Activated CD4-positive, CD25-positive, alpha-beta regulatory T cell treated with anti-CD3 and anti-CD28 coated beads, Interleukin-2, amount 50 U/mL, for 16 hours (primary cell): Measurements from ENCODE around the gene SHISA3.
"Not testable (repeated sequence)": the region's sequence is repeated elsewhere in the genome, so short reads cannot be mapped to it uniquely, and the experiment has no call there.

Source experiments
- DNase-seq: peaks from one replicate; pipeline ENCODE4 v3.0.0-alpha.2; 2020; ENCODE audit warnings: low read depth, low spot score

SHISA3 gene

DNA sequence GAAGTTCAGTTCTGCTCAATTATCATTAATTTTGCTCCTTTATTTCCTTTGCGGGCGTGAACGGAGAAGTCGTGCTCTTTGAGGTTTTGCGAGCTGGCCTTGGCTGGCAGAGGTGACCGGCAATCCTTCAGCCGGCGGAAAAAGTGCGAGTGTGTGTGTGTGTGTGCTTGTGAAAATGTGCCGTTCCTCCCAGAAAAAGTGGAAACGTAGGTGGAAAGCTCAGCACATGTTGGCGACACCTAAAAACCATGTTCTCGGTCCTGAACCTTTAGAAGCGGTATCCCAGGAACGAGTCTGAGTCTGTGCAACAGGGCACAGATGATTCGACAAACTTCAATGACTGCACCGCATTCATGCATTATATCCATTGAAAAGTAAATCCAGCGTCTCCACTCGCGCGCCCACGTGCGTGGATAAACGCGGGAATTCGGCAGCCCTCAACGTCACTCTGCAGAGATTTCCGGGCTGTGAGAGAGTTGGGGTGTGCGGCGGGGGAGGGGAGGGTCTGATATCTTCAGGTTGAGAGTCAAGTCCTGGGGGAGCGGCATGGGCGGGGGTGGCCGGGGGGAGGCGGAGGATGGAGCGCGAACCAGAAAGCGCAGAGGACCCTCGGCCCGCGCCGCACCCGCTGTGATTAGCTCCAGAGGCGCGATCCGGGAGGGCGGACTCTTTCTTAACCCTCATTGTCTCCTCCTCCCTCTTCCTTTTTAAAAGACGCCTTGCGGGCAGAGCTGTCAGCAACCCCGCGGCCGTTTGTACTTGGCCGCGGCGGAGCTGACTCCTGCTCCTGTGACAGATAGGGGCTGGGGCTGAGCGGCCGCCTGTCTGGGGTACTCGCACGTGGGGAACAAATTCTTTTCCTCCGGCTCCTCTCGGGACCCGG, at the start of gene SHISA3:
TSS of gene SHISA3 (plus strand) at position 737 of the 883 bp plus-strand sequence. CDS start 569 bp downstream, outside the sequence.
- DNase-seq, result no peak

DNA sequence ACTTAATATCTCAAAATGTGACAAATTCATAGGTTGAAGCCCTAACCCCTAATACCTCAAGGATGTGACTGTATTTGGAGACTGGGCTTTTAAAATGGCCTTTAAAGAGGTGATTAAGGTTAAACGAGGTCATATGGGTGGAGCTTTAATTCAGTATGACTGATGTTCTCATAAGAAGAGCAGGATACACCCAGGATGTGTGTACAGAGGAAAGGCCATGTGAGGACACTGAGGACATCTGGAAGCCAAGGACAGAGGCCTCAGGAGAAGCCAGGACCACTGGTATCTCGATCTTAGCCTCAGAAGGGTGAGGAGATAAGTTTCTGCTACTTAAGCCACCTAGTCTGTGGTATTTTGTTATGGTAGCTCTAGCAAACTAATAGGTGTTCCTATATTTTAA, 49.0 kb upstream of the SHISA3 start:
- no peak for DNase-seq

DNA sequence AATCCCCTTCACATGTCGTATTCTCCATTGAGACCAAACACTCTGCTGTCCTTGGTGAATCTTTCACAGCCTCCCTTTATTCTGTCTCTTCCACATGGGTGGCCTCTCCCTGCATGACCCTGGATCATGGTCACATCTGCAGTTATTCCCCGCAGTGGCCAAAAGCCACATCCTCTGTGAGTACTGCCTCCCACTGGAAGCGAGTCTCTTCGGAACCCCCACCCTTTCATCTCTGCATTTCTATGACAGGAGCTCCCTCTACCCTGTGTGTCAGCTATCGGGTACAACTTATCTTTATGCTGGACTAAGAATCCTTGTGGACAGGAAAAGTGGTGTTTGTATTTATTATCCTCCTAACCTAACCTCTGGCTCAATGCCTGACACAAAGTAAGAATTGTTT, 48.6 kb upstream of the SHISA3 start:
- DNase-seq, result no peak

DNA sequence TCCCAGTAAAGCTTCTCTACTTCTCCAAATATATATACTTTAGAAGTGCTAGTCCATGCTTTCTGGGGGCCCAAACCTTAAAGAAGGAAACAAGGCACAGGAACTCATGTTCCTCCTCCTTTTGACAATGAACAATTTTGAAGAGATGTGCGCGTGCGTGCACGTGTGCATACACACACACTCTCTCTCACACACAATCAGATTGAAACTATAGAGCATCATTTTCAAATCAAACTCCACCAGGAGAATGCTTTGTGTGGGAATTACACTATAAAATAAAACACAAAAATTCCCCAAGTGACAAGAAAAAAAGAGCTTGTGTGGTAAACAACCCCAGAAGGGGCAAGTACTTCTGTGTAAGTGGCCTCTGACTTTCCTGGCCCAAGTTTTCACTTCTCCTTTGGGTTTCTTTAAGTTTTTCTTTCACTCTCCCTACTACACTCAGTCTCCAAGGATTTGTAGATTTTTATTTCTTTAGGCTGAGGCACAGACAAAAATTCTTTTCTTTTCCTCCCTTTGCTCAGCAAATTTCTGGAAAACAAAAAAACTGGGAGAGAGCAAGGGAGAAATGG, 46.6 kb upstream of the SHISA3 start:
- no peak for DNase-seq

DNA sequence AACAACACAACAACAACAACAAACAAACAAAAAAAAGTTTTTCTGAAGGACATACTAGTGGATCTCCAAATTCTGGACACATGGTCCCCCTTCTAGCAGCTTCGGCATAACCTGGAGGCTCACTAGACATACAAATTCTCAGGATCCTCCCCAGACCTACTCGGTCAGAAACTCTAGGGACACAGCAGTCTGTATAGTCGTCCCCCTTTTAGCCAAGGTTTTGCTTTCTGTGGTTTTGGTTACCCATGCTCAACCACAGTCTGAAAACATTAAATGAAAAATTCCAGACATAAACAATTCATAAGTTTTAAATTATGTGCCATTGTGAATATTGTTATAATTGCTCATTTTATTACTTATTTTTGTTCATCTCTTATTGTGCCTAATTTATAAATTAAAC, 45.2 kb upstream of the SHISA3 start:
- DNase-seq, result no peak

DNA sequence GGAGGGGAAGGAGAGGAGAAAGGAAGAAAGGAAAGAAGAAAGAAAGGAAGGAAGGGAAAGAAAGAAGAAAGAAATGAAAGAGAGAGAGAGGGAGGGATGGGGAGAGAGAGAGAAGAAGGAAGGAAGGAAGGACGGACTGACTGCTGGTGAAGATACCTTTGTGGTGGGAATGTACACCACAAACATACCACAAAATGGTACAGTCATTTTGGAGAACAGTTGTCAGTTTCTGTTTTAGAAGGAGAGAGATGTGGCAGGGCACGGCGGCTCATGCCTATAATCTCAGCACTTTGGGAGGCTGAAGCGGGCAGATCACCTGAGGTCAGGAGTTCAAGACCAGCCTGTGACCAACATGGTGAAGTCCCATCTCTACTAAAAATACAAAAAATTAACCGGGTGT, 40.0 kb upstream of the SHISA3 start:
- DNase-seq, result no peak

DNA sequence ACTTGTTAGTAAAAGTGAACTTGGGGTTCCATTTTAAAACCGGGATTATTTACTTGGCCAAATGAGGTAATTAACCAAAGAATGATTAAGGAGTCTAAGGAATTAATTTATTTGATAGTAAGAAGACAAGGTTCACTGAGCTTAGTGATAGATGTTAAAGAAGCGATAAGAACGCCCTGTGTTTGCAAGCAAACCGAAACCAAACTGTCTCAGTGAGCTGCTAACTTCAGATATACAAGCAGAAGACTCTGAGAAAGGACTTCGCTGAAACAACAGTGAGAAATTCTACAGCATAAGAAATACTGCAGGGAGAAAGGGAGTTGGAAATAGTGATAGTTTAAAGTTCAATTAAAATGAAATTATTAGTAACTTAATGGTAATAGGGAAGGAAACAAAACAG, 37.6 kb upstream of the SHISA3 start:
- DNase-seq, result no peak

DNA sequence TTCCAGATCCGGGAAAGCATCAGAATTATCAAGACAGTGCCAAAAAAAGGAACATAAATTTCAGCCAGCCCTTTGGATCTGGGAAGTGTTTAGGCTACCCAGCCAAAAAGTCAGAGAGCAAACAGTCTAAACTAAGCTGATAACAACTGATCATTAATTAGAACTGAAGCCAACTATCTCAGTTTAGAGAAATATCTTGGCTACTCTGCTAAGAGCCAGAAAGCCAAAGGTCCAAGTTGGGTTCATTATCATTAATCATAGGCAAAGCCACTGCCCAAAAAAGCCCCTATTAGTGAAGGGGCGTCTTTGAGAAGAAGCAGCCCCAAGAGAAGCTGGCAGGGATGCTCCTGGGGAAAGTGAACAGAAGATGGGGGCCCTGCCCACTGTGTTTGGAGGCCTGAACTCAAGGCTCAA, 37.0 kb upstream of the SHISA3 start:
- DNase-seq, result no peak

DNA sequence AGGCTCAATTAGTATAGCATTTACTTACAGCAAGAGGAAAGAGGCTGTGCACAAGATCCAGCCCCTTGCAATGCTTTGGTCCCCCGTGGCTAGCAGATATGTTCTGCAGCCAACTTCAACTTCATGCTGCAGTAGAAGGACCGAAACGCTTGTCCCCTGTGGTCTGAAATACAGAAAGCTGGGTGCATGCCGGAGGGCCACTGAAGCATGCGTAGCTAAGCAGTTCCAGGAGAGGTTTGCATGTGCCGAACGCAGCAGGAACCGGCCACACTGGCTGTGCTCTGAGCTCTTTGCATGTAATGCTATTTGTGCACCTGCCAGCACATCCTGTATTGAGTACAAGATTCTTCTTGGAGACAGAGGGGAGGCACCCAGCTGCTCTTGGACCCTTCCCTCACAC, 35.8 kb upstream of the SHISA3 start:
- DNase-seq, result no peak

DNA sequence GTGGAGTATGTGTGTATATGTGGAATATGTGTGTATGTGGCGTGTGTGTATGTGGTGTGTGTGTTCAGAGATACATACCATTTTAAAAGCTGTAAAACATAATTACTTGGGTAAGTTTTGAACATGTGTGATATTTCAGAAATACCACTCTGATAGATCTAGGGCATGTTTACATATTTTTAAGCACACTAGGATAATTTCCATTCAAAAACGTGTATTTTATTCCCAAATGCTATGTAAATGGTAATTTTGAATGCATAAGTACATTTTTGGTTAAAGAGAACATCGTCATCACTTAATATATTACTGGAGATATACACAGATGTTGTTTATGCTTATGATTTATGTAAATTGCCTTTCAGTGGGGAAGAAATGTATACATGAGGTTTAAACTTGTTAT, 34.7 kb upstream of the SHISA3 start:
- DNase-seq, result no peak

DNA sequence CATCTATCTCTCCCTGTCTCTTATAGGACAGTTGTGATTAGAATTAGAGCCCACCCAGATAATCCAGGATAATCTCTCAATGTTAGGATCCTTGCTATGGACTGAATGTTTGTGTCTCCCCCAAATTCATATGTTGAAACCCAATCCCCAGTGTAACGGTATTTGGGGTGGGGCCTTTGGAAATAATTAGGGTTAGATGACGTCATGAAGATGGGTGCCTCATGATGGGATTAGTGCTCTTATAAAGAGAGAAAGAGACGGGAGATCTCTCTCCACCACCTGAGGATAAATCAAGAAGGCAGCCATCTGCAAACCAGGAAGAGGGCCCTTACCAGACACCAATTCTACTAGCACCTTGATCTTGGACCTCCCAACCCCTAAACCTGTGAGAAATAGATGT, 33.7 kb upstream of the SHISA3 start:
- DNase-seq, result no peak

DNA sequence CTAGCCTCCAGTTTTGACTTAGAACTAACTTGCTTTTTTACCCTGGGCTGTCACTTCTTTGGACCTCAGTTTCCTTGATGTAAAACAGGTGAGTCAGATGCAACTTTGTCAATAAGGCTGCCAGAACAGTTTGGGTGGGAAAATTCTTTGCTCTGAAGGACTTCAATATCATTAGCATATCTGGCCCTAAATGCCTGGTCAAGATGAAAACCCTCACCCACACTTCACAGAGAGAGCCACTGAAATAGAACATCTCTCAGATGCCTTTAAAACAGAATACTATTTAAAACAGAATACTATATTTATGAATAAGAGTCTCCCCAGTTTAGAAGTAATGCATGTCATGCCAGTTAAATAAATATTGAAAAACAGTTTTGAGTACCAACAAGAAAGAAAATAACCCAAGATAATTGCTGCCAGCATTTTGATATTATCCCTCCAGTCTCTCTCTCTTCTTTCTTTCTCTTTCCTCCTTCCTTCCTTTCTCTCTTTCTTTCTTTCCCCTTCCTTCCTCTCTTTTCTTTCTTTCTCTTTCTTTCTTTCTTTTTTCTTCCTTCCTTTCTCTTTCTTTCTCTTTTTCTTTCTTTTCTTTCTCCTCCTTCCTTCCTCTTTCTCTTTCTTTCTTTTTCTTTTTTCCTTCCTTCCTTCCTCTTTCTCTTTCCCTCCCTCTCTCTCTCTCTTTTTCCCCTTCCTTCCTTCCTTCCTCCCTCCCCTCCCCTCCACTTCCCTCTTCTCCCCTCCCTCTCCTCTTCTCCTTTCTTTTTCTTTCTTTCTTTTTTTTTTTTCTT, 32.8 kb upstream of the SHISA3 start:
- DNase-seq, result no peak

DNA sequence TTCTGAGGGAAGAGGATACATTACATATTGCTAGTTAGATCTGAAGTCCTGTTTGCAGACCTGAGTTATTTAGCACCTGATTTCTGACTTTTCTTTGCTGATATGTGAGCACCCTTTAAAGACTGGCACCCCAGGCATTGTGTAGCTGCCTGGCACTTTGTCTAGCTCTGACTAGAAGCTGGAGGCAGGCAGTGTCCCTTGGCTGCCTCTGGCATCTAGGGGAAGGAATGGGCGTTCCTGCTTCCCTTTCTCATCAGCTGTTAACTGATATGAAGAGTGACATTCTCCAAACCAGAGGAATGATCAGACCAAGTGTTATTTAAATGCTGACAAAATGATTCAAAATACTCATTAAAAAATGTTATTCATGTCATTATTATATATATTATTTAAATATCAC, 30.3 kb upstream of the SHISA3 start:
- DNase-seq, result no peak

DNA sequence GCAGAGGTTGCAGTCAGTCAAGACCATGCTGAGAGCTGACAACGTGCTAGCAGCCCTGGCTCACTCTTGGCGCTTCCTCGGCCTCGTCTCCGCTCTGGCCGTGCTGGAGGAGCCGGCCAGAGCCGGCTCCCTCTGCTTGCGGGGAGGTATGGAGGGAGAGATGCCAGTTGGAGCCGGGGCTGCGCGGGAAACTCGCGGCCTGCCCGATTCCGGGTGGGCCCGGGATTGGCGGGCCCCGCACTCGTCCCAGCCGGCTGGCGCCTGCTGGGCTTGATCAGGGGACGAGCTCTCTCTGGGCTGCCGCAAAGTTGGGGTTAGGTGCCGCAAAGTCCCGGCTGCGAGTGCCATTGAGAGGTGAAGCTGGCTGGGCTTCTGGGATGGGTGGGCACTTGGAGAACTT, 27.8 kb upstream of the SHISA3 start:
- DNase-seq, result no peak

DNA sequence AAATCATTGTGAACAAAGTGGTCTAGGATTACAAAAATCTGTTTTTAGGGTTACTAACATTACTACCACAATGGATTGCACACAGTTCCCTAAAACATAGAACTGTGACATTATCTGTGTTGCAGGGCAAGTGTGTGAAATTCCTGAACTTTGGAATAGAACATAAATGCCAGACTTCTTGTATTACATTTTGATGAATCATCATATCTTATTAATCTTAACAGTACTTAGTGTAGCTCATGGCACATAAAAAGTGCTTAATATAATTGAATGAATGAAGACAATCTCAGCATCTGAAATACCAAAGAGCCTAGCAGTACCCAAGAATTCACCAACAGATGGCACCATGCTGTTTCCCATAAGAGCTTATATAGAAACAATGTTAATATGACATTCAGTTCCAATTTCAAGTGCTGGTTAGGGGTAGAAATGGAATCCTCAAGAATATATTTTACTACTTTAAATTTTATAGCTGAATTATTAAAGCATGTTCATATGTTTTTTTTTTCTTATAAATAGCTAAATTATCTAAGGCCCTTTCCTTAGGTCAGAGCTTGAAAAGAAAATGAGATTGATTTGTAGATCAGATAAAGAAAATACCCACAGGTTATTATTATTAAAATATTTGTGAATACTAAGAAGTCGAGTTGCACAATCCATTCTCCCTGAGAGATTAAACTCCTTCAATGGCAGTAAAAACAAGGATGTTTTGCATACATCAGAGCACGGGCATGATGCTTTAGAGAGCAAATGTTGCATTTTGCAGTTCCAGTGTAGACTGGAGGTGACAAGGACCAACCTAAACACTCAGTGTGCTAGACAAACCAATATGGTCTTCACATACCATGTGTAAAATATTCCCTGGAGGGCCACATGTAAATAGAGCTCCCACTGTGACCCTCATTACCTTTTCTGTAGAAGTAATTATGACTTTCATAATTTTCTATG, 25.7 kb upstream of the SHISA3 start:
- DNase-seq, result no peak

DNA sequence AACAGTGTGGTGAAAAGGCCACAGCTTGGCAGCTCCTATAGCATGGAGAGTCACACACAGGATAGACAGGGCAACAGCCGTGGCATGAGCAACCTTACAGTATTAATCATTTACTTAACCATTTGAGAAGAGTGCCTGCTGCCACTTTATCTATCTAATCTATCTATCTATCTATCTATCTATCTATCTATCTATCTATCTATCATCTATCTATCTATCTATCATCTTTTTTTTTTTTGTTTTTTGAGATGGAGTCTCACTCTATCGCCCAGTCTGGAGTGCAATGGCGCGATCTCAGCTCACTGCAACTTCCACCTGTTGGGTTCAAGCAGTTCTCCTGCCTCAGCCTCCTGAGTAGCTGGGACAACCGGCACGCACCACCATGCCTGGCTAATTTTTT, 25.0 kb upstream of the SHISA3 start:
- not testable (repeated sequence) for DNase-seq

DNA sequence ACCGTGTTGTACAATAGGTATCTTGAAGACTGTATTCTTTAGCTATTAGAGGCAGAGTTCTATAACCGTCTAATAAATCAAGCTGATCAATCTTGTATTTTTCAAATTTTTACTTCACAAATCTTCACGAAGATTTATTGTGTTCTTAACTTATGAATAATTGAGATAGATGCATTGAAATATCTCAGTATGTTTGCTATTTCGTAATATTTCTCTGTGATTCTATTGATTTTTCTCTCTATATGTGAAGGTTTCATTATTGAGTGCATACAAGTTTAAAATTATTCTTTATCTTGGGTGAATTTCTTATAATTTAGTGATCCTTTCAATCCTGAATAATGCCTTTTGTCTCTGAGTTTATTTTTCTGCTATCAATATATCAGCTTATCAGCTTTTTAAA, 19.8 kb upstream of the SHISA3 start:
- no peak for DNase-seq

DNA sequence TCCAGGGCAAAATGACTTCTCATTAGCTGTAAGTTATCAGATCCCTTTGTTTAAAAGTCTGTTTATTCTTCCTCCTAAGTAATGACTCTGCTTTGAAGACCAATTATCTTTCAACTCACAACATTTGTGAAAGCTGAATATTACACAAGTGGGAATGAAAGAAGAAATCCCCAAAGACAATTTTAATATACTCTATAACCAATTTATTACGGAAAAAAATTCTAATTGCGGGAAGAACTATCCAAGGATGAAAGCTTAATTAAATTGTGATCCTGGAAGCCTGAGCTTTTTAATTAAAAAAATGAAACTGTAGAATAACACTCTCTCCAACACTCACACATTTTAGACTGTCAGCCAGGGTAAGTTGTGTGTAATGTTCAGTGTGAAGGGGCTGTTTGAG, 15.6 kb upstream of the SHISA3 start:
- DNase-seq, result no peak

DNA sequence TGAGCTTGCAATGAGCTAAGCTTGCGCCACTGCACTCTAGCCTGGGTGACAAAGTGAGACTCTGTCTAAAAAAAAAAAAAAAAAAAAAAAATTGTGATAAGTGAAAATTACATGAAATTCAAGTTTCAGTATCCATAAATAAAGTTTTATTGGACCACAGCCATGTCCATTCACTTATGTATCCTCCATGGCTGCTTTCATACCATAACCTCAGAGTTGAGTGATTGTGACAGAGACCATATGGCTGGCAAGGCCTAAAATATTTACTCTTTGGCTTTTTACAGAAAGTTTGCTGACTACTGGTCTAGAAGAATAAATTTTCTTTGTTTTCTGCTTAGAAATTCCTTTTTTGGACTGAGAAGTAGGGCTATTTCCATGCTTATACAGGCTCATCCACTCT, 11.8 kb upstream of the SHISA3 start:
- DNase-seq, result no peak

DNA sequence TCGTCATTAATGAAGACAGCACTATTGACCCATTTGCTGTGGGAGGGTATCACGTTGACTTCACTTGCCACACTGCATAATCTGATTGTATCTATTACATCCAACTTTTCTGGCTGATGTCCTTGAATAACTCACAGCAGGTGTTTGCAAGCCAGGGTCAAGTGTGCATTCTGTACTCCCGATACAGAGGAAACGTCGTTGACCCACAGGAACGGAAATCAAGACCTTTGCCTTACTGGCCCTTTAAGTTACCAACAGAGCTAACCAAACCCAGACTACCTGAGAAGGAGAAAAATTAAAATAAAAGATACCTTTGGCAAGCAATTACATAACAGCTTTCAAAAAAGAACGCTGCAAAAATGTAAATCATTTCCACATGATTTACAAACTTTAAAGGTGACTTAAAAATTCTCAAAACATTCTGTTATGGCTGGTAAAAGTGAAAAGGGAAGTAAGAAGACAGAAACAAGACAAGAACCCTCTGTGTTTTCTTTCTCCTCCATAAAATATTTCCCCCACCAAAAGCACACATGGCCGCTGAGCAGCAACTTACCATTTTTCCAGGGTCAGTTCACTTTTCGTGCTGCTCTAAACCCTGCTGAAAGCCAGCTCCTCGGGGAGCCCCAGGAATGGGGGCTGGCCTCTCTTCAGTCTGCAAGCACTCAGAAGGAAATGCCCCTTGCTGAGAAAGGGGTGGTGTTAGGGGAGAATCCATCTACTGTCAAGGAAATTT, 6.5 kb upstream of the SHISA3 start:
- no peak for DNase-seq

DNA sequence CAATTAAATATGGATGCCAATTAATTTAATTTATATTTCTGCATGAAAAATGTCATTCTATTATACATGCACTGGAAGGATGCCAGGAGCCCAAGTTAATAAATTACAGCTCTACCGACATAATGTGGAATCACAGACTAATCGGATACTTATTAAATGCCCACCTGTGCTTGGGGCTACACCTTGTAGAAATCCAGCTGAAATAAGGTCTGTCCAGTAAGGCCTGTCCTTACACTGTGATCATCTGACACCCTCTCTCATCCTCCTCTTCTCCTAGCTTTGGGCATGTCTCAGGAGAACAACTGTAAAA, 6.0 kb upstream of the SHISA3 start:
- DNase-seq, result no peak
